GM10847 (cell line): ENCODE results near the gene FRK.

Source experiments
- POLR2A ChIP-seq: IDR thresholded peaks from 2 replicates; pipeline ENCODE4 v1.6.1; 2011; ENCODE audit not compliant: insufficient read length; ENCODE audit errors: extremely low read depth

Gene FRK

GRCh38 chr6:115999235-115999634 lies 61.5 kb downstream of the FRK start:
- TF ChIP-seq POLR2A, result no peak

GRCh38 chr6:115997990-115998585 lies 62.6 kb downstream of the FRK start:
- TF ChIP-seq POLR2A, result no peak

- TF ChIP-seq POLR2A, result no peak
These were observed 74.7 kb downstream of the FRK start for GRCh38 chr6:115986026-115986425.

- no peak for TF ChIP-seq POLR2A
These were observed 75.9 kb downstream of the FRK start for GRCh38 chr6:115984809-115985208.

- no peak for TF ChIP-seq POLR2A
These were observed 76.7 kb downstream of the FRK start for GRCh38 chr6:115983998-115984397.

- TF ChIP-seq POLR2A, result no peak
These were observed 78.2 kb downstream of the FRK start for GRCh38 chr6:115982453-115982852.

- no peak for TF ChIP-seq POLR2A
These were observed 83.5 kb downstream of the FRK start for GRCh38 chr6:115977220-115977619.

- TF ChIP-seq POLR2A, result no peak
These were observed 84.3 kb downstream of the FRK start for GRCh38 chr6:115976321-115976870.

GRCh38 chr6:115972679-115973078 lies 88.0 kb downstream of the FRK start:
- TF ChIP-seq POLR2A, result no peak

- TF ChIP-seq POLR2A, result no peak
These were observed 88.9 kb downstream of the FRK start for GRCh38 chr6:115971785-115972184.

GRCh38 chr6:115969930-115970273 lies 90.8 kb downstream of the FRK start:
- no peak for TF ChIP-seq POLR2A

GRCh38 chr6:115969207-115969929 lies 91.3 kb downstream of the FRK start:
- TF ChIP-seq POLR2A, result no peak

- no peak for TF ChIP-seq POLR2A
These were observed 101.7 kb downstream of the FRK start for GRCh38 chr6:115958958-115959357.

GRCh38 chr6:115954740-115955139 lies 106.0 kb downstream of the FRK start:
- no peak for TF ChIP-seq POLR2A

GRCh38 chr6:115948751-115949150 lies 111.9 kb downstream of the FRK start:
- no peak for TF ChIP-seq POLR2A

GRCh38 chr6:115947966-115948541 lies 112.6 kb downstream of the FRK start:
- TF ChIP-seq POLR2A, result no peak
